AG04450 (cell line): ENCODE measurements around the gene TNFRSF1B. TPM values are rescaled to one million over a fixed set of nuclear protein-coding genes. Genes with fewer than 3 reads are reported as not detected.

Experiments
- CTCF ChIA-PET: fragments of 300-600, 350-600 bp; formaldehyde crosslinking; extraction: SDS; loops from one replicate; lab custom pipeline; 2022; ENCODE audit warnings: antibody characterized with exemption, inconsistent platforms; lab: Charles Lee
- POLR2A ChIA-PET: fragments of 350-600 bp; formaldehyde crosslinking; extraction: SDS; loops from one replicate; lab custom pipeline; 2021; ENCODE audit warnings: antibody characterized with exemption, inconsistent platforms; lab: Yijun Ruan, JAX
- DNase-seq: peaks from one replicate; pipeline ENCODE4 v3.0.0-alpha.2; 2011; ENCODE audit warnings: low read depth, low spot score
- H3K27ac ChIP-seq: one replicate; pipeline ENCODE4 v1.5.1; 2012; ENCODE audit warnings: low read depth, low read length, control low read depth
- H3K27me3 ChIP-seq: one replicate; pipeline ENCODE4 v1.6.0; 2012; ENCODE audit warnings: low read length; ENCODE audit not compliant: control insufficient read depth, insufficient read depth
- H3K4me3 ChIP-seq: 2 replicates; pipeline ENCODE4 v1.5.1; 2011; ENCODE audit warnings: mild to moderate bottlenecking, low read depth, low read length, control low read depth
- H3K9me3 ChIP-seq: 2 replicates; pipeline ENCODE4 v1.5.1; 2012; ENCODE audit warnings: low read length; ENCODE audit not compliant: control insufficient read depth, insufficient read depth
- polyA plus RNA-seq: library from polyadenylated mRNA; depleted of rRNA; stranded (reverse); fragments of >200 nt; gene quantifications from 2 replicates; pipeline ENCODE4 v1.2.3, GENCODE V29; 2011
- TF ChIP-seq, protein P1 (sequence below): IDR thresholded peaks from 2 replicates; pipeline ENCODE4 v1.5.1; 2011; ENCODE audit warnings: low read depth, low read length, control low read depth, inconsistent platforms

Gene TNFRSF1B
- polyA plus RNA-seq, 1 experiment, result 5.9 TPM

DNA sequence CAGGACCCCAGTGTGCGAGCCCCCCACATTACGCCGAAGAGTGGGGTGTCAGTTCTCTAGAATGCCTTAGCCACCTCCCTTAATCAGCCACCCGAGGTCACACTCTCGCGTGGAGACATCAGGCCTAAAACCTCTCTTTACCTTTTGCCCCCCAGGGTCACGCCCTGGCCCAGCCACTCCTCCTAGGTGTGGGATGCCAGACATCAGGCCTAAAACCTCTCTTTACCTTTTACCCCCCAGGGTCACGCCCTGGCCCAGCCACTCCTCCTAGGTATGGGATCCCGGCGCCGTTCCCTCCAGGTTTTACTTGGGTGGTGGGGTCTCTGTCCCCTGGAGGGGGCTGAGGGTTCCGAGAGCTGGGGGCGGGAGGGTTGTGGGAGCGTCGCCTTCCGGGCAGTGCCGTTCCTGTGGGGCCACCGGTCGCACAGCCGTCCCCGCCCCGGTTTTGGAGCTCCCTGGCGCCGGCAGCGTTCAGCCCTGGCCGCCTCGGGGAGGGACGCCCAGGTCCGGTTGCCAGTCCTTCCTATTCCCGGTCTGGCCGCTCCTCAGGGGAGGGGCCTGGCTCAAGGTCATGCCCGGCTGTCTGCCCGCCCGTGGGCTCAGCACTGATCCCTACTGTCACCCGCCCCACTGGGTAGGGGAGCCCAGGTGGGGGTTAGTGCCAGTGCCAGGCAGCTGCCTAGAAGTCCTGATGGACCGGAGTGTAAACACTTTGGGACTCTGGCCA lies 63.9 kb downstream of the TNFRSF1B start:
- Histone ChIP-seq H3K27me3 (peaks cover 6% of the 10 kb centered on the region), H3K4me3 (peak overlapping the region; percentile 91), H3K27ac (no peak overlapping the region), H3K9me3 (no peaks in the 10 kb centered on the region; the same call in 1 of the 2 replicates)
- TF ChIP-seq, protein P1, sequence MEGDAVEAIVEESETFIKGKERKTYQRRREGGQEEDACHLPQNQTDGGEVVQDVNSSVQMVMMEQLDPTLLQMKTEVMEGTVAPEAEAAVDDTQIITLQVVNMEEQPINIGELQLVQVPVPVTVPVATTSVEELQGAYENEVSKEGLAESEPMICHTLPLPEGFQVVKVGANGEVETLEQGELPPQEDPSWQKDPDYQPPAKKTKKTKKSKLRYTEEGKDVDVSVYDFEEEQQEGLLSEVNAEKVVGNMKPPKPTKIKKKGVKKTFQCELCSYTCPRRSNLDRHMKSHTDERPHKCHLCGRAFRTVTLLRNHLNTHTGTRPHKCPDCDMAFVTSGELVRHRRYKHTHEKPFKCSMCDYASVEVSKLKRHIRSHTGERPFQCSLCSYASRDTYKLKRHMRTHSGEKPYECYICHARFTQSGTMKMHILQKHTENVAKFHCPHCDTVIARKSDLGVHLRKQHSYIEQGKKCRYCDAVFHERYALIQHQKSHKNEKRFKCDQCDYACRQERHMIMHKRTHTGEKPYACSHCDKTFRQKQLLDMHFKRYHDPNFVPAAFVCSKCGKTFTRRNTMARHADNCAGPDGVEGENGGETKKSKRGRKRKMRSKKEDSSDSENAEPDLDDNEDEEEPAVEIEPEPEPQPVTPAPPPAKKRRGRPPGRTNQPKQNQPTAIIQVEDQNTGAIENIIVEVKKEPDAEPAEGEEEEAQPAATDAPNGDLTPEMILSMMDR, result no peak
- ChIA-PET POLR2A (no interaction called here), CTCF (interaction anchor here (0.5 to 2.1 kb wide), 4 partner anchors 106 to 428 kb away, joined by 3 to 9 read pairs (median 3); no protein-coding TSS in a partner anchor)
- no peak for DNase-seq

GRCh38 chr1:12231276-12231595 lies 64.4 kb downstream of the TNFRSF1B start:
- H3K9me3 ChIP-seq, result no peaks in the 10 kb centered on the region; the same call in 1 of the 2 replicates
- H3K27me3 ChIP-seq, result peaks cover 6% of the 10 kb centered on the region
- ChIA-PET POLR2A (no interaction called here), CTCF (interaction anchor here (1.3 to 2.1 kb wide), 2 partner anchors 106 to 428 kb away, joined by 3 to 9 read pairs; no protein-coding TSS in a partner anchor)
- DNase-seq, result no peak
- TF ChIP-seq, protein P1, result no peak
- H3K27ac ChIP-seq, result no peak overlapping the region
- peak overlapping the region; percentile 91 for H3K4me3 ChIP-seq

- POLR2A ChIA-PET, result no interaction called here
- no peak overlapping the region for H3K4me3 ChIP-seq
- CTCF ChIA-PET, result interaction anchor here (2.1 kb wide), 1 partner anchor 107 kb away, joined by 9 read pairs; no protein-coding TSS in a partner anchor
- no peak overlapping the region for H3K27ac ChIP-seq
- H3K9me3 ChIP-seq, result no peaks in the 10 kb centered on the region; the same call in 1 of the 2 replicates
- TF ChIP-seq, protein P1, result no peak
- no peak for DNase-seq
- H3K27me3 ChIP-seq, result peaks cover 6% of the 10 kb centered on the region
These were observed 65.4 kb downstream of the TNFRSF1B start for GRCh38 chr1:12232221-12232620.

GRCh38 chr1:12244078-12244477 lies 77.3 kb downstream of the TNFRSF1B start:
- Histone ChIP-seq H3K27ac (no peak overlapping the region), H3K27me3 (no peaks in the 10 kb centered on the region), H3K4me3 (no peak overlapping the region), H3K9me3 (no peaks in the 10 kb centered on the region)
- CTCF ChIA-PET, result interaction anchor here (1.0 to 3.2 kb wide), 6 partner anchors 10 to 119 kb away, joined by 3 to 17 read pairs (median 5); no protein-coding TSS in a partner anchor
- POLR2A ChIA-PET, result no interaction called here
- TF ChIP-seq, protein P1, result peak; percentile 41
- DNase-seq, result no peak

DNA sequence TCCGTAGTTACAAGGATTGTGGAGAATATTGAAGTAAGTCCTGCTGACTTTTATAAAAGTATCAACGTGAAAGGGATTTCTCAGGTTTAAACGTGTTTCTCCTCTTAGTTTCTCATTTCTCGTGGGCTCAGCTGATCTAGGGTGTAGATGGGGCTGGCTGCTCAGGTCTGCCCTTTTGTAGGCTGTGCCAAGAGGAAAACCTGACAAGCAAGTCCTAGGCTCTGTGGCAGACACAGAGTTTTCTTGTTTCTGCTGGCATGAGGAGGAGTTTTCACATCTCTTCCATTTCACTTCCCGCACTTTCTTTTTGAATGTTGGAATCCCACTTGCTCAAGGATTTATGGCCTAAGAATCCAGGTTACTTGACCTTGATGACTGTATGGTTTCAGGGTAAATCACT lies 77.8 kb downstream of the TNFRSF1B start:
- ChIA-PET POLR2A (no interaction called here), CTCF (interaction anchor here (1.0 to 3.2 kb wide), 3 partner anchors 10 to 119 kb away, joined by 5 to 17 read pairs (median 5); no protein-coding TSS in a partner anchor)
- TF ChIP-seq, protein P1, result no peak

More for the DNA sequence above, 77.8 kb downstream of the TNFRSF1B start:
- Histone ChIP-seq H3K27me3 (no peaks in the 10 kb centered on the region), H3K9me3 (no peaks in the 10 kb centered on the region), H3K4me3 (no peak overlapping the region), H3K27ac (no peak overlapping the region)
- no peak for DNase-seq
